ENCODE data around the gene DCD. TPM values are rescaled to one million over a fixed set of nuclear protein-coding genes. Genes with fewer than 3 reads are reported as not detected.

DCD gene
- total and polyA plus RNA-seq, 2 donors from 2014 or later, result not detected

- FAIRE-seq, result no peak
- Histone ChIP-seq H3K27me3 (ENCODE audit: control insufficient read depth, insufficient read depth, low read length) (no peaks in the 10 kb centered on the region), H3K9ac (ENCODE audit: low read length in 3 of 3) (no peak overlapping the region), H3K9me3 (ENCODE audit: control insufficient read depth in 2 of 3, insufficient read depth in 1 of 3, low read length in 3 of 3) (peaks cover 0 to 2% (median 0%) of the 10 kb centered on the region in 3 donors), H3K4me1 (ENCODE audit: control insufficient read depth in 2 of 3, insufficient read depth in 2 of 3, low read depth in 1 of 3, low read length in 3 of 3) (no peaks in the 10 kb centered on the region), H3K4me3 (ENCODE audit: low read length in 3 of 3) (no peak overlapping the region), H3K36me3 (ENCODE audit: control insufficient read depth in 2 of 3, insufficient read depth in 3 of 3, low read length in 3 of 3) (no peaks in the 10 kb centered on the region), H3K27ac (ENCODE audit: low read depth in 2 of 2, low read length in 2 of 2) (no peak overlapping the region)
- no peak for DNase-seq
- TF ChIP-seq, protein P1, sequence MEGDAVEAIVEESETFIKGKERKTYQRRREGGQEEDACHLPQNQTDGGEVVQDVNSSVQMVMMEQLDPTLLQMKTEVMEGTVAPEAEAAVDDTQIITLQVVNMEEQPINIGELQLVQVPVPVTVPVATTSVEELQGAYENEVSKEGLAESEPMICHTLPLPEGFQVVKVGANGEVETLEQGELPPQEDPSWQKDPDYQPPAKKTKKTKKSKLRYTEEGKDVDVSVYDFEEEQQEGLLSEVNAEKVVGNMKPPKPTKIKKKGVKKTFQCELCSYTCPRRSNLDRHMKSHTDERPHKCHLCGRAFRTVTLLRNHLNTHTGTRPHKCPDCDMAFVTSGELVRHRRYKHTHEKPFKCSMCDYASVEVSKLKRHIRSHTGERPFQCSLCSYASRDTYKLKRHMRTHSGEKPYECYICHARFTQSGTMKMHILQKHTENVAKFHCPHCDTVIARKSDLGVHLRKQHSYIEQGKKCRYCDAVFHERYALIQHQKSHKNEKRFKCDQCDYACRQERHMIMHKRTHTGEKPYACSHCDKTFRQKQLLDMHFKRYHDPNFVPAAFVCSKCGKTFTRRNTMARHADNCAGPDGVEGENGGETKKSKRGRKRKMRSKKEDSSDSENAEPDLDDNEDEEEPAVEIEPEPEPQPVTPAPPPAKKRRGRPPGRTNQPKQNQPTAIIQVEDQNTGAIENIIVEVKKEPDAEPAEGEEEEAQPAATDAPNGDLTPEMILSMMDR (IDR thresholded peaks at IDR 0.05; ENCODE audit: borderline replicate concordance, extremely low read depth, insufficient read depth), result no peak
- intact Hi-C loops (cut with DNase I), result no loop called here
Measured at GRCh38 chr12:54628186-54628846, 19.8 kb downstream of the DCD start.

DNA sequence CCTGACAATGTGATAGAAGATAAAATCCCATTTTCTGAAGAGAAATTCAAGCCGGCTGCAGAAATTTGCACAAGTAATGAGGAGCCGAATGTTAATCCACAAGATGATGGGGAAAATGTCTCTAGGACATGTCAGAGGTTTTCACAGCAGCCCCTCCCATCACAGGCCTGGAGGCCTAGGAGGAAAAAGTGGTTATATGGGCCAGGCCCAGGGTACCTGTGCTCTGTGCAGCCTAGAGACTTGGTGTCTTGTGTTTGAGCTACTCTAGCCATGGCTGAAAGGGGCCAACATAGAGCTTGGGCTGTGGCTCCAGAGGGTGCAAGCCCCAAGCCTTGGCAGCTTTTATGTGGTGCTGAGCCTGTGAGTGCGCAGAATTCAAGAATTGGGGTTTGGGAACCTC lies 20.9 kb downstream of the DCD start:
- TF ChIP-seq, protein P1 (IDR thresholded peaks at IDR 0.05; ENCODE audit: borderline replicate concordance, extremely low read depth, insufficient read depth), result no peak
- Histone ChIP-seq H3K4me1 (ENCODE audit: control insufficient read depth in 2 of 3, insufficient read depth in 2 of 3, low read depth in 1 of 3, low read length in 3 of 3) (no peaks in the 10 kb centered on the region), H3K36me3 (ENCODE audit: control insufficient read depth in 2 of 3, insufficient read depth in 3 of 3, low read length in 3 of 3) (no peaks in the 10 kb centered on the region), H3K9me3 (ENCODE audit: control insufficient read depth in 2 of 3, insufficient read depth in 1 of 3, low read length in 3 of 3) (peaks cover 0 to 2% (median 0%) of the 10 kb centered on the region in 3 donors), H3K27ac (ENCODE audit: low read depth in 2 of 2, low read length in 2 of 2) (no peak overlapping the region), H3K9ac (ENCODE audit: low read length in 3 of 3) (no peak overlapping the region), H3K27me3 (ENCODE audit: control insufficient read depth, insufficient read depth, low read length) (no peaks in the 10 kb centered on the region), H3K4me3 (ENCODE audit: low read length in 3 of 3) (no peak overlapping the region)
- intact Hi-C loops (cut with DNase I), result no loop called here
- FAIRE-seq, result no peak
- DNase-seq, result no peak

DNA sequence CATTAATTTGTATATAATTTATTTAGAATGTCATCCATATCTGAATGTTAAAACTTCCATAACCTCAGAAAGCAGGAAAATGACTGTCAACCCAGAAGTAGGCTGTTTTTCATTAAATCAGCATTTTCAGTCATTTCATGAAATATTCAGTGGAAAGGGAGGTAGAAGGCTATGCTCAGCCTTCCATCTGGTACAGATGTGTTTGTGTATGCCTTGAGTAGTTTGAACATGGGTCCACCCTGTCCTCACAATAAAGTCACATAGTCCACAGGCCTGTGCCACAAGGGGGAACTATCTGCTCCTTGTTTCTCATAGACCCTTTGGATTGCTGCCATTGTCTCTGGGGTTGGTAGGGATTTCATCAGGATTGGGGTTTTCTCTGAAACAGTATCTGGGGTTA lies 22.6 kb downstream of the DCD start:
- no peaks in the 10 kb centered on the region for H3K36me3 ChIP-seq (ENCODE audit: control insufficient read depth in 2 of 3, insufficient read depth in 3 of 3, low read length in 3 of 3)
- no peak for DNase-seq
- intact Hi-C loops (cut with DNase I), result no loop called here
- no peak overlapping the region for H3K27ac ChIP-seq (ENCODE audit: low read depth in 2 of 2, low read length in 2 of 2)
- H3K9ac ChIP-seq (ENCODE audit: low read length in 3 of 3), result no peak overlapping the region
- FAIRE-seq, result no peak
- H3K4me1 ChIP-seq (ENCODE audit: control insufficient read depth in 2 of 3, insufficient read depth in 2 of 3, low read depth in 1 of 3, low read length in 3 of 3), result no peaks in the 10 kb centered on the region
- TF ChIP-seq, protein P1 (IDR thresholded peaks at IDR 0.05; ENCODE audit: borderline replicate concordance, extremely low read depth, insufficient read depth), result no peak
- peaks cover 0 to 2% (median 0%) of the 10 kb centered on the region in 3 donors for H3K9me3 ChIP-seq (ENCODE audit: control insufficient read depth in 2 of 3, insufficient read depth in 1 of 3, low read length in 3 of 3)
- H3K27me3 ChIP-seq (ENCODE audit: control insufficient read depth, insufficient read depth, low read length), result no peaks in the 10 kb centered on the region
- no peak overlapping the region for H3K4me3 ChIP-seq (ENCODE audit: low read length in 3 of 3)
